Muscle of arm (tissue), 12 donors: ENCODE results near the gene MTCP1. TPM values are rescaled to one million over a fixed set of nuclear protein-coding genes. Genes with fewer than 3 reads are reported as not detected.

Experiments
- DNase-seq: peaks from one replicate; pipeline ENCODE4 v3.0.0-alpha.2; 2013
- polyA plus RNA-seq, 12 donors: library from polyadenylated mRNA; unstranded; fragments of 120-200 nt; gene quantifications; one replicate each; pipeline ENCODE4 v1.2.1, GENCODE V29; 2013; ENCODE audit not compliant: insufficient read length in 12 of 12

MTCP1 gene
- polyA plus RNA-seq, 12 donors, result 13.2 to 21.0 (median 17.5) TPM; not detected in 2

GRCh38 chrX:155055494-155055893, 15.4 kb downstream of the MTCP1 start:
- no peak for DNase-seq

- no peak for DNase-seq
Measured at GRCh38 chrX:155054255-155054654, 16.7 kb downstream of the MTCP1 start.

- DNase-seq, result no peak
Measured at GRCh38 chrX:155053656-155054055, 17.3 kb downstream of the MTCP1 start.

- no peak for DNase-seq
Measured at GRCh38 chrX:155052738-155053498, 18.0 kb downstream of the MTCP1 start.

GRCh38 chrX:155048977-155049619, 21.8 kb downstream of the MTCP1 start:
- DNase-seq, result peak; percentile 15

- no peak for DNase-seq
Measured at GRCh38 chrX:155046811-155047528, 24.0 kb downstream of the MTCP1 start.

- no peak for DNase-seq
Measured at GRCh38 chrX:155046129-155046810, 24.7 kb downstream of the MTCP1 start.

- DNase-seq, result no peak
Measured at GRCh38 chrX:155035688-155036087, 35.2 kb downstream of the MTCP1 start.

- DNase-seq, result no peak
Measured at GRCh38 chrX:155031657-155032056, 39.3 kb downstream of the MTCP1 start.

- DNase-seq, result peak; percentile 15
Measured at GRCh38 chrX:155028877-155029291, 42.1 kb downstream of the MTCP1 start.

- DNase-seq, result no peak
Measured at GRCh38 chrX:155028129-155028528, 42.8 kb downstream of the MTCP1 start.

GRCh38 chrX:155027509-155028066, 43.3 kb downstream of the MTCP1 start:
- DNase-seq, result peak; percentile 68

GRCh38 chrX:155026727-155027508, 44.0 kb downstream of the MTCP1 start, which contains the start of gene FUNDC2:
TSS of gene FUNDC2 (plus strand) at chrX:155026844. CDS start at chrX:155026939, 95 bp downstream.
- DNase-seq, result peak; percentile 92

- no peak for DNase-seq
Measured at GRCh38 chrX:155026420-155026726, 44.6 kb downstream of the MTCP1 start.

GRCh38 chrX:155023907-155024833, 46.8 kb downstream of the MTCP1 start:
- no peak for DNase-seq

- no peak for DNase-seq
Measured at GRCh38 chrX:155022585-155022984, 48.4 kb downstream of the MTCP1 start, which contains the start of gene F8. TSS of gene F8 (minus strand) at chrX:155022723. CDS start at chrX:155022552, 171 bp downstream.

GRCh38 chrX:155020591-155020990, 50.3 kb downstream of the MTCP1 start:
- DNase-seq, result no peak
